SU-DHL-6 (cell line): ENCODE data around the gene CCDC136.

ENCODE experiments used
- H2AFZ ChIP-seq: fragments of 200-600 bp; sonication (generic); 2 replicates; pipeline ENCODE4 v1.6.1; 2014; ENCODE audit warnings: low read depth, mild to moderate bottlenecking, moderate library complexity, mixed read lengths, antibody characterized with exemption, low read length; ENCODE audit not compliant: severe bottlenecking
- H3F3A ChIP-seq: fragments of 200-600 bp; shearing (Covaris generic); 2 replicates; pipeline ENCODE4 v1.6.0; 2016; ENCODE audit warnings: antibody characterized with exemption, mild to moderate bottlenecking; ENCODE audit not compliant: insufficient read depth
- H3K27ac ChIP-seq: fragments of 200-600 bp; sonication (generic); 2 replicates; pipeline ENCODE4 v1.5.1; 2016; ENCODE audit warnings: low read depth, mild to moderate bottlenecking, low read length, moderate library complexity, mixed read lengths
- H3K27me3 ChIP-seq: fragments of 200-600 bp; sonication (generic), shearing (Covaris generic); 2 replicates; pipeline ENCODE4 v1.6.0; 2014; ENCODE audit warnings: mild to moderate bottlenecking, low read length
- H3K36me3 ChIP-seq: fragments of 200-600 bp; sonication (generic); 2 replicates; pipeline ENCODE4 v1.6.1; 2014; ENCODE audit warnings: mild to moderate bottlenecking, low read length, mixed read lengths
- H3K4me2 ChIP-seq: fragments of 300-600, 200-600 bp; shearing (Covaris generic), sonication (generic); 2 replicates; pipeline ENCODE4 v1.6.0; 2014; ENCODE audit warnings: low read length, low read depth, mild to moderate bottlenecking; ENCODE audit not compliant: poor library complexity, severe bottlenecking
- H3K4me3 ChIP-seq: fragments of 200-600 bp; sonication (generic); 2 replicates; pipeline ENCODE4 v1.5.1; 2014; ENCODE audit warnings: antibody characterized with exemption, low read length, mild to moderate bottlenecking, mixed read lengths; ENCODE audit not compliant: insufficient read depth, poor library complexity, severe bottlenecking
- H3K79me2 ChIP-seq: fragments of 200-600 bp; sonication (generic); 2 replicates; pipeline ENCODE4 v1.6.1; 2014; ENCODE audit warnings: mild to moderate bottlenecking, low read length, moderate library complexity; ENCODE audit not compliant: insufficient read depth
- H3K9ac ChIP-seq: fragments of 200-600 bp; sonication (generic); 2 replicates; pipeline ENCODE4 v1.7.0; 2014; ENCODE audit warnings: mild to moderate bottlenecking, low read length
- H3K9me2 ChIP-seq: fragments of 200-600 bp; sonication (generic); replicated peaks from 2 replicates; pipeline ENCODE4 v1.6.1; 2014; ENCODE audit warnings: low read length; ENCODE audit not compliant: insufficient read depth
- H3K9me3 ChIP-seq: fragments of 200-600 bp; sonication (generic); 2 replicates; pipeline ENCODE4 v1.6.1; 2014; ENCODE audit warnings: low read length, mixed read lengths; ENCODE audit not compliant: insufficient read depth
- H4K20me1 ChIP-seq: fragments of 200-600 bp; sonication (generic); 2 replicates; pipeline ENCODE4 v1.6.1; 2014; ENCODE audit warnings: low read depth, mild to moderate bottlenecking, antibody characterized with exemption, low read length, moderate library complexity, mixed read lengths
- CTCF ChIP-seq: fragments of 200-600 bp; sonication (generic); IDR thresholded peaks from one replicate; pipeline ENCODE4 v1.5.1; 2017; ENCODE audit warnings: antibody characterized with exemption, mild to moderate bottlenecking, low read length, moderate library complexity; ENCODE audit not compliant: insufficient read depth, poor library complexity, severe bottlenecking
- EZH2phosphoT487 ChIP-seq: fragments of 200-600 bp; sonication (generic), shearing (Covaris generic); conservative IDR thresholded peaks from 2 replicates; pipeline ENCODE4 v1.6.1; 2018; ENCODE audit warnings: mild to moderate bottlenecking, antibody characterized with exemption, low read length, moderate library complexity, mixed read lengths

The CCDC136 gene

GRCh38 chr7:128810997-128811396, 19.2 kb downstream of the CCDC136 start:
- Histone ChIP-seq H3K27ac (no peak overlapping the region), H3K4me3 (no peak overlapping the region), H3K9me2 (no peaks in the 10 kb centered on the region), H3K4me2 (no peak overlapping the region), H3K27me3 (no peaks in the 10 kb centered on the region), H3K9me3 (no peaks in the 10 kb centered on the region), H3K79me2 (no peaks in the 10 kb centered on the region), H3K36me3 (no peaks in the 10 kb centered on the region), H2AFZ (no peak overlapping the region), H3K9ac (no peak overlapping the region), H4K20me1 (no peaks in the 10 kb centered on the region), H3F3A (no peaks in the 10 kb centered on the region)
- TF ChIP-seq EZH2phosphoT487 (no peak), CTCF (no peak)

GRCh38 chr7:128811631-128812430, 20.1 kb downstream of the CCDC136 start:
- H2AFZ ChIP-seq: no peak overlapping the region
- H3K9me2 ChIP-seq: no peaks in the 10 kb centered on the region
- H3F3A ChIP-seq: no peaks in the 10 kb centered on the region
- no peak overlapping the region for H3K4me2 ChIP-seq
- no peak overlapping the region for H3K27ac ChIP-seq
- no peak overlapping the region for H3K4me3 ChIP-seq
- no peaks in the 10 kb centered on the region for H3K9me3 ChIP-seq
- no peaks in the 10 kb centered on the region for H3K36me3 ChIP-seq
- no peaks in the 10 kb centered on the region for H3K27me3 ChIP-seq
- H4K20me1 ChIP-seq: no peaks in the 10 kb centered on the region
- TF ChIP-seq EZH2phosphoT487 (no peak), CTCF (no peak)
- H3K9ac ChIP-seq: no peak overlapping the region
- no peaks in the 10 kb centered on the region for H3K79me2 ChIP-seq

- no peaks in the 10 kb centered on the region for H4K20me1 ChIP-seq
- no peak overlapping the region for H3K27ac ChIP-seq
- no peaks in the 10 kb centered on the region for H3K9me3 ChIP-seq
- no peaks in the 10 kb centered on the region for H3K27me3 ChIP-seq
- H3K9ac ChIP-seq: no peak overlapping the region
- H3K9me2 ChIP-seq: no peaks in the 10 kb centered on the region
- TF ChIP-seq CTCF (no peak), EZH2phosphoT487 (no peak)
- no peak overlapping the region for H3K4me2 ChIP-seq
- no peak overlapping the region for H3K4me3 ChIP-seq
- H3K79me2 ChIP-seq: no peaks in the 10 kb centered on the region
- H2AFZ ChIP-seq: no peak overlapping the region
- H3K36me3 ChIP-seq: no peaks in the 10 kb centered on the region
- no peaks in the 10 kb centered on the region for H3F3A ChIP-seq
Measured at GRCh38 chr7:128812514-128813168, 20.9 kb downstream of the CCDC136 start.
